ENCODE data around the gene PLAU.
"Not testable (repeated sequence)": the region's sequence is repeated elsewhere in the genome, so short reads cannot be mapped to it uniquely, and the experiment has no call there.

PLAU gene

DNA sequence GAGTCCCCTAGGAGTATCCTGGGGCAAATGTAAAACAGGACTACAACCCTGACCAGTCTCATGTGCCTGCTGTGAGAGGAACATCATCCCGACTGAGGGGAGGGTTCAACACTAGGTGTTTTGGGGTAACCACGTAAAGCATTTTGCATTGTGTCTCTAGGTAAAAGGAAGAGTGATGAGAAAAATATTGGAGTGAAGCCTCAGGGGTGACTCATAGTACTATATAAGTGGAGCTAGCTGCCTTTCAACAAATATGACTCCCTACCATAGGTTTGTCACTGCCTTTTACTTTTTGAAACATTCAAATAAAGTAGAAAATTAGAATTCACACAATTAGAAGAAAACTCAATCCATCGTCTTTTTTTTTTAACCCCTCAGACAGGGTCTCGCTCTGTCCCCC, 34.0 kb upstream of the PLAU start:
- no peak for DNase-seq

GRCh38 chr10:73877533-73878160, 33.3 kb upstream of the PLAU start:
- DNase-seq: no peak

GRCh38 chr10:73878365-73878764, 32.6 kb upstream of the PLAU start:
- DNase-seq: no peak

GRCh38 chr10:73879296-73880173, 31.4 kb upstream of the PLAU start:
- DNase-seq: peak; percentile 93 to 96

- no peak for DNase-seq
Measured at GRCh38 chr10:73881221-73881919, 29.6 kb upstream of the PLAU start.

DNA sequence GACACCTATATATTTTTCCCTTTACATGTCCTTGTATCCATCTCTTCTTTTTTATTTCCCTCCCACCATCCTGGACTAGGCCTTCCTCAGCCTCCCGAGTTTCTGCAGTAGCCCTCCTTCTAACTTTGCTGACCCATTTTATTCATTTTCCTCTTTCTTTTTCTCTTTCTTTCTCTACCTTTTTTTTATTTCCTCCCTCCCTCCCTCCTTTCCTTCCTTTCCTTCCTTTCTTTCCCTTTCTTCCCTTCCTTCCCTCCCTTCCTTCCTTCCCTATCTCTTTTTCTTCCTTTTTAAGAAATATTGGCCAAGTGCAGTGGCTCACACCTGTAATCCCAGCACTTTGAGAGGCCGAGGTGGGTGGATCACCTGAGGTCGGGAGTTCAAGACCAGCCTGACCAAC, 26.9 kb upstream of the PLAU start:
- DNase-seq: no peak

DNA sequence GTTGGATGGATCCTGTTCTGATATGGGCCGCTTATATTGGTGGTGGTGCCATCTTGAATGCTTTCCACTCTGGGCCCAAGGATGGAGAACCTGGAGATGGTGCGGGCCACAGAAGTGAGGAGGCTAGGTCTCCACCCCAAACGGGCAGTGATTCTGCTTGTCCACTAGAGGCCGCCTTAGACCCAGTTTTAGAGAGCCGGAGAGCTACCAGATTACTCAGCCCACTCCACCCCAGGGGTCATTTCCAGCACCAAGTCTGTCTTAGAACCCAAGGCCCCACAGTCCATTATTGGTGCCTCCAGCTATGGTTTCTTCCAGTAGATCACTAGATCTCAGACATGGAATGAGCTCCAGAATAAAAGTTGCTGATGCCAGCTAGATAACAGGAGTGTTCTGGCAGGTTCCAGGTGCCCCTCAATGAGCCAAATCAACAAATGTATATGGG, 24.8 kb upstream of the PLAU start:
- peak; percentile 65 to 75 for DNase-seq

GRCh38 chr10:73886661-73887293, 24.2 kb upstream of the PLAU start:
- DNase-seq: no peak

GRCh38 chr10:73887294-73888039, 23.5 kb upstream of the PLAU start:
- peak; percentile 42 to 60 for DNase-seq

- DNase-seq: no peak
Measured at GRCh38 chr10:73888514-73888913, 22.4 kb upstream of the PLAU start.

GRCh38 chr10:73889014-73889413, 21.9 kb upstream of the PLAU start:
- peak; percentile 96 to 98 for DNase-seq

GRCh38 chr10:73889416-73889815, 21.5 kb upstream of the PLAU start:
- peak in 1 of 2 donors; percentile 37 for DNase-seq

- DNase-seq: no peak
Measured at GRCh38 chr10:73890261-73890660, 20.7 kb upstream of the PLAU start.

- not testable (repeated sequence) for DNase-seq
Measured at GRCh38 chr10:73890830-73891229, 20.1 kb upstream of the PLAU start.

DNA sequence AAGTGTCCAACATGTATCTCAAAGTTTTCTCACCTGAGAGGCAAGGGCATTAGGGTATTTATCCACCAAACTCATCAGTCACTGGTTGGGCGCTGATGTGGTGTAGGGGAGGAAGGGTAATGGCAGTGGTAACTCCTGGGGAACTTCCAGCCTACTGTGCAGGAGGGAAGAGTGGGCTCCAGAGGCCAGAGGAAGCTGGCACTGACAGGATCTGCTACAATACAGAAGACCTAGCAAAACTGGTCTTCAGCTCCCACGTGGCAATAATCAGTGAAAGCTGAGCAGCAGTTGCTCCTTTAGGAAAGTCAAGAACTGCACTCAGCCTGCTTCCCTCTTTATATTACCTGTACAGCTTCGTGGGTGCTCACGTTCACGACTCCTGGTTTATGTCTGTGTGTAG, 19.4 kb upstream of the PLAU start:
- DNase-seq: peak in 1 of 2 donors; percentile 29

- peak in 1 of 2 donors; percentile 34 for DNase-seq
Measured at GRCh38 chr10:73892310-73893030, 18.5 kb upstream of the PLAU start.

DNA sequence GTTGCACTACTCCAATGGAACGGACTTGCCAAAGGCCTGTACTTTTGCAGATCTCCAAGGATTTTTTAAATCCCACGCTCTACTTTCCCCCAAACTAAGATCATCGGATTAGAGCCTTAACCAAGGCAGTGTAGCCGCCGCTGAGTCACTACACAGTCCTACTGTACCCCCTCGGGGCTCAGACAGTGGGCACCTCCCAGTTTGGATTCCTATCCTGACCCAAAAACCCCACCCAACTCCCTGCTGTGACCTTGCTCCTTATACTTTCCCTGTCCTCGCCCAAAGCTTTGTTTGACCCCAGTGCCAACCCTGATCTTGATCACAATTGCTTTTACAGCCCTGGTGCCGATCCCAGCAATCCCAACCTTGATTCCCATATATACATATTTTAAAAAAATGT, 17.5 kb upstream of the PLAU start:
- no peak for DNase-seq

DNA sequence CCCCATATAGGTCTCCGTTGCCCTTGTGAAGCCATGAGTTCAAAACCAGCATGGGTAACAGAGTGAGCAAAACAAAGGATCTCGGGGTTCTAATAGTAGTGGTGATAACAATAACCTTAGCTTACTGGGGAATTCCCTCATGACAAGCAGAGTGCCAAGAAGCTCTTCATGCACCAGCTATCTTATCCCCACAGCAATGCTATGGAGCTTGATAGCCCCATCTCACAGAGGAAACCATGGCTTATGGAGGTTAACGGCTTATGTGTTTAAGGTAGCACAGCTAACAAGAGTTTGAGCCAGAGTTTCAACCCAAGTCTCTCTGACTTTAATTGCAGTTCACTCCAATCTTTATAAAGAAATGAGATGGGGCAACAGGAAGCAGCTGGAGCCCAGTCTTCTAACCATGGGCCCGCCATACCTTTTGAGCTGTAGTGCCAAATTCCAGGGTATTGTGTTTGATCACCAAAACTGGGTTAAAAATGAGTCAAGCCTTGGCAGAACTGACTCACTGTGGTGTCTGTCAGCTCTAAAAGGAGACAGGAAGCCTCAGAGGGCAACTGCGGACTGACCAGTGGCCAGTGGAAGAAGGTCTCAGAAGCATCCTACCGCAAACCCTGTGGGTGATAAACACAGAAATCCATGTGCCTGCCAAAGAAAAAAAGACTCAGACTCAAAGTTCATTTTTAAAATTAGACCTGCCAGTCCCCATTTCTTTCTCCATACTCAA, 16.5 kb upstream of the PLAU start:
- DNase-seq: peak in 1 of 2 donors; percentile 55

DNA sequence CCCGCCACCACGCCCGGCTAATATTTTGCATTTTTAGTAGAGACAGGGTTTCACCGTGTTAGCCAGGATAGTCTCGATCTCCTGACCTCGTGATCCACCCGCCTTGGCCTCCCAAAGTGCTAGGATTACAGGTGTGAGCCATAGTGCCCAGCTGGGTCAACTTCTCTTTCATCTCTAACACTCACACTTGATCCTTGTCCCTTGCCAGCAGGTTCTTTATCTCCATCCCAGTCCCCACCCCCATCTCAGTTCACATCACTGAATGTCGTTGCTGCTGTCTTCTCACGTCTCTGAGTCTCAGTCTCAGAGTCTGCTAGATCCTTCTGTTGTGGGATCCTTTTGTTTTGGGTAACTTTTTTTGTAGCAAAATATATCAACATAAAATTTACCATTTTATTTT, 15.6 kb upstream of the PLAU start:
- DNase-seq: not testable (repeated sequence)

- DNase-seq: no peak
Measured at GRCh38 chr10:73897693-73898092, 13.2 kb upstream of the PLAU start.
